ENCODE data around the gene GREB1.

The GREB1 gene

DNA sequence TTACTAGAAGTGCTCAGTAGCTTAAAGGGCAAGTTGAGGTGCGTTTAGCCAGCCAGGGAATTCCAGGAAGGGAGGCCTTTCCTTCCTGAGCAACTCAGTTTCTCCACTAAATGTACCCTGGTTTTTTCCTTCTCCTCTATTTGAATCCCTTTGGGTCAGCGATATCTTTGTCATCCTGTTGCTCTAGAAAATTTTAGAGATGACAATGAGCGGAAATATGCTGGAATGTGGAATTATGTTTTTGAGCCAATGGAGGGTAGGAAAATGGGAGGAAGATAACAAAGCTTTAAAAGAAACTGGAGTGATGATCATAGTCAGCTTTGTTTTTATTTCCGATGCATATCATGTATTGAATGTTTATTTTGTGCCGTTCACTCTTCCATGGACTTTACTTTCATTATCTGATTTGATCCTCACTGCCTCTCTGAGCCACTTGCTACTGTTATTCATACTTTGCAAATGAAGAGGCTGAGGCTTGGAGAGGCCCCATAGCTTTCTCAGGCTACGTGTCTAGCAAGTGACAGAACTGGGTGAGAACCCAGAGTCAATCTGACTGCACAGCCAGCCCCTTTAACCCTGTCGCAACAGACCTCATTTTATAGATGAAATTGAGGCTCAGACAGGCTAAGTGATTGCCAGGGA, 68.8 kb downstream of the GREB1 start:
- DNase-seq (ENCODE audit: low spot score), result no peak

- DNase-seq (ENCODE audit: low spot score), result no peak
These were observed 76.9 kb downstream of the GREB1 start for GRCh38 chr2:11610624-11611242.

GRCh38 chr2:11611251-11611650, 77.4 kb downstream of the GREB1 start:
- DNase-seq (ENCODE audit: low spot score), result no peak

DNA sequence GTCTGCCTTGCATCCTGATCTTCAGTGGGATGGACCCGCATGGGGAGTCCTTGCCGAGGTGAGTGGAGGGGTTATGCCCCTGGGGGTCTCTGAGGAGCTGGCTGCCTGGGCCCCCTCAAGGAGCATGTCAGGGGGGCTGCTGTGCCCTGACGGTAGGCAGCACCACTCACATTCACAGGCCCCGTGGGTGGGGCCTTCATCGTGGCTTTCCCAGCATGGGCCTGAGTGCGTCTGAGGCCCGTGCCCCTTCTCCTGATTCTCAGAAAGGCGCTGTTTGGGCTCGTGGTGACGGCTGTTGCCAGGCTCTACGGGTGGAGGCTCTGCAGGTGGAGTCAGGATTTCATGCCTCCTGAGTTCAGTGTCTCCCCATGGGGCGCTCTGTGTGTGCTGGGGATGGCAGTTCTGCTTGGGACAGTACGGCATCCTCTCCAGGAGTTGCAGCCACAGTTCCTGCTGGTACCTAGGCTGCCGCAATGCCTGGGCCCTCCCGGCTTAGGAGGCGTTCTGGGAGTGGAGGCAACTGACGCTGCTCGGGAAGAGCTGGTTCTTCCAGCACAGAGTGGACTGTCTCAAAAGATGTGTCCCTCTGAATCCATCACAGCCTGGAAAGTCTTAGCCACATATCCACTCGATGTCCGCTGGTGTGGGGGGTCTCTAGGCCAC, 78.8 kb downstream of the GREB1 start:
- no peak for DNase-seq (ENCODE audit: low spot score)

- DNase-seq (ENCODE audit: low spot score), result no peak
These were observed 79.5 kb downstream of the GREB1 start for GRCh38 chr2:11613297-11613696.

GRCh38 chr2:11615209-11615608, 81.4 kb downstream of the GREB1 start:
- no peak for DNase-seq (ENCODE audit: low spot score)

GRCh38 chr2:11616097-11616687, 82.3 kb downstream of the GREB1 start:
- DNase-seq (ENCODE audit: low spot score), result no peak

DNA sequence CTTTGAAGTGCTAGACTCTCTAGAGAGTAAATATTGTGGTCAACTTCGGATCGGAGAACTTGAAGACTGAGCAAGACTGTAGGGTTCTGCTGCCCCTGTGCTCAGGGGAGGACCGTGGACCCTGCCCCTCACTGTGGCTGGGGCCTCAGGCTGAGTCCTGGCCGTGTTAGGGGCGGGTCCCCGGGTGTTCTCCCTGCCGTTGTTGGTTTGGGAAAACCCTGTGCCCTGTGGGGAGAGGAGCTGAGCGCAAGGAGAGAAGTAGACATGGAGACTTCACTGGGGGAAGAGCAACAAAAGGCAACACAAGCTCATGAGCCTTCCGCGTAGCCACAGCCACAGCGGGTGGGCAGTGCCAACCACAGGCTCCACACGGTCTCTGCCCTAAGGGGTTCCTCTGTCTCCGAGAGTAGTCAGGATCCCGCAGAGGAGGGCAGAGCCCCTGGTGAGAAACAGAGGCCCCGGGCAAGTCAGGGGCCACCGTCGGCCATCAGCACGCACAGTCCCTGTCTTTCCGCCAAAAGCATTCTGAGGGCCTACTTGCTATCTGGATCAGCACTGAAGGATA, 83.1 kb downstream of the GREB1 start:
- no peak for DNase-seq (ENCODE audit: low spot score)

- DNase-seq (ENCODE audit: low spot score), result no peak
These were observed 83.7 kb downstream of the GREB1 start for GRCh38 chr2:11617527-11617926.

DNA sequence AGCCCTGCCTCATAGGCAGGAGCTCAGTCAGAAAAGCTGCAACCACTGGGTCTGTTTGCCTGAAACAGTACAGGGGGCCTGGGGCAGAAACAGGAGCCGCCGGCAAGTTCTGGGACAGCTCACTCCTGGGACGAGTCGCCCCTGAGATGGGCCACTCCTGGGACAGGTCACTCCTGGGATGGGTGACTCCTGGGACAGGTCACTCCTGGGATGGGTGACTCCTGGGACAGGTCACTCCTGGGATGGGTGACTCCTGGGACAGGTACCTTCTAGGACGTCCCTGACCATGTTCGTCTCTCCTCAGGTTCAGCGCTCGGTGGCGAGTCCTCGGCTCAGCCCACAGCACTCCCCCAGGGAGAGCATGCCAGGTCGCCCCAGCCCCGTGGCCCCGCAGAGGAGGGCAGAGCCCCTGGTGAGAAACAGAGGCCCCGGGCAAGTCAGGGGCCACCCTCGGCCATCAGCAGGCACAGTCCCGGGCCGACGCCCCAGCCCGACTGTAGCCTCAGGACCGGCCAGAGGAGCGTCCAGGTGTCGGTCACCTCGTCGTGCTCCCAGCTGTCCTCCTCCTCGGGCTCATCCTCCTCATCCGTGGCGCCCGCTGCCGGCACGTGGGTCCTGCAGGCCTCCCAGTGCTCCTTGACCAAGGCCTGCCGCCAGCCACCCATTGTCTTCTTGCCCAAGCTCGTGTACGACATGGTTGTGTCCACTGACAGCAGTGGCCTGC, 84.3 kb downstream of the GREB1 start:
- no peak for DNase-seq (ENCODE audit: low spot score)

DNA sequence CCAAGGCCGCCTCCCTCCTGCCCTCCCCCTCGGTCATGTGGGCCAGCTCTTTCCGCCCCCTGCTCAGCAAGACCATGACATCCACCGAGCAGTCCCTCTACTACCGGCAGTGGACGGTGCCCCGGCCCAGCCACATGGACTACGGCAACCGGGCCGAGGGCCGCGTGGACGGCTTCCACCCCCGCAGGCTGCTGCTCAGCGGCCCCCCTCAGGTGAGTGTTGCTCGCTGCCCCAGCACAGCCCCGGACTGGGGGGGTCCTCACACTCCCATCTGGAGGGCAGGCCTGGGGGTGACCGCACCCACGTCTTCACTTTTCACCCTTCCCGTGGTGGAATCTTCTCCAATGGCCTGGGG, 84.8 kb downstream of the GREB1 start:
- no peak for DNase-seq (ENCODE audit: low spot score)

DNA sequence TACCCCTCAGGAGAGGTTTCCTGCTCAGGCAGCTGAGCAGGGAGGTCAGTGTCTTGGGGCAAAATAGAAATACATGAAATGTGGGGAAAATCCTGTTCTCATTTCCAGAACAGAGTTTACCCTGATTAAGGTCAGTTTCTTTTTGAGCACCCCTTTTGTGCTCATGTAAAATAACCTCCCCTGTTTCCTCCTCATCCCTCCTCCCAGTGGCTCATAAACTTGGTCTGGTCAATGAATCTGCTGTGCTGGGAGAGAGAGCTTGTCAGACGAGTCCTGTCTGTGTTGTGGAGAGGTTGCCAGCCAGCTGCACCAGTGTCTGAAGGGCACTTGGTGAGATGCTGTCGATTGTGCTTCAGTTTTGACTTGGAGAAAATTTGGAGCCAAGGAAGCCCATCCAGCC, 87.6 kb downstream of the GREB1 start:
- DNase-seq (ENCODE audit: low spot score), result no peak

- DNase-seq (ENCODE audit: low spot score), result no peak
These were observed 88.8 kb downstream of the GREB1 start for GRCh38 chr2:11622611-11623010.

- DNase-seq (ENCODE audit: low spot score), result no peak
These were observed 91.0 kb downstream of the GREB1 start for GRCh38 chr2:11624893-11625292.

GRCh38 chr2:11625671-11626070, 91.8 kb downstream of the GREB1 start:
- DNase-seq (ENCODE audit: low spot score), result no peak

DNA sequence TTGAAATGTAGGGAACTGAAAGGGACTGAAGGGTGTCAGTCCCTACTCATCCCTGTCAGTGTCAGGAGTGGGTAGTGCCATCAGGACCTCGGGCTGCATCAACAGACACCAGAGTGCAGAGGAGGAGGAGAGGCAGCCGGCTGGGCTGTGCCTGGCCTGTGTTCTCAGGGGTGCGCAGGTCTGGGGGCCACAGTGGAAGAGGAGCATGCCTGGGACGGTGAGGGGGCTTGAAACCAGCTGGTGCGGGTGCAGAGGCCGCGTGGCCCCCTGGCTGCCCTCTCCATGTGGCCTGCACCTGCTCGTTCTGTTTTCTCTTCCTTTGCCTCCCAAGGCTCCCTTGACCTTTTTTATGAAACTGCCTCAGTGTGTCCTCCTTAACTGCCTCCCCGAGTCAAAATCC, 94.8 kb downstream of the GREB1 start:
- no peak for DNase-seq (ENCODE audit: low spot score)

DNA sequence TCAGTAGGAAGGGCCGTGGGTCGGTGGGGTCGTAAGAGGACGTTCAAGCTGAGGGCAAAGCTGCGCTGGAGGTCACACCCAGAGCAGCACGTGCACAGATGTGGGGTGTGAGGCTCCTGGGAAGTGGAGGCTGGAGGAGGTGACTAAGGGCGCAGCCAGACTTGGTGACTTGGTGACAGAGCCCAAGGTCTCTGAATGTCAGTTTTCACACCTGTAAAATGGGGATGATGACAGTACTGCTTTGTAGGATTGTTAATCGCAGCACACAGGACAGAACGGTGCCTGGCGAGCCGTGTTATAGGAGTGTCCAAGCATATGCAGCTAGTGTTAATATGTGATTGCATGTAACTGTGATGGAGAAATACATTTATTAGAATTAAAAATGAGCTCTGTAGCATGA, 95.4 kb downstream of the GREB1 start:
- no peak for DNase-seq (ENCODE audit: low spot score)

DNA sequence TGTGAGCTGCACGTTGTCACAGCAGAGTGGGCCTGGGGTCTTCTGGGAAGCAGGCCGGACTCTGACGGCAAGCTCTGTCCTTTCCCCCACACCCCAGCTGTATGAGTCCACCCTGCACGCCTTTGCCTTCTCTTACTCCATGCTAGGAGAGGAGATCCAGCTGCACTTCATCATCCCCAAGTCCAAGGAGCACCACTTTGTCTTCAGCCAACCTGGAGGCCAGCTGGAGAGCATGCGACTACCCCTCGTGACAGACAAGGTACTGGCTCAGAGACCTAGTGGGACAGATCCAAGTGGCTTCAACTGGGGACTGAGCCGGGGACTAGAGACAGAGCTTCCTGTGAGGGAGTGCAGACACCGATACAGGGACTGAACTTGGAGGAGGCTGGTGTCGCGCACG, 96.0 kb downstream of the GREB1 start:
- no peak for DNase-seq (ENCODE audit: low spot score)

GRCh38 chr2:11630855-11631254, 97.0 kb downstream of the GREB1 start:
- DNase-seq (ENCODE audit: low spot score), result no peak

GRCh38 chr2:11631462-11631861, 97.6 kb downstream of the GREB1 start:
- no peak for DNase-seq (ENCODE audit: low spot score)

GRCh38 chr2:11633923-11634478, 100.2 kb downstream of the GREB1 start:
- DNase-seq (ENCODE audit: low spot score), result no peak

GRCh38 chr2:11634584-11634983, 100.7 kb downstream of the GREB1 start:
- no peak for DNase-seq (ENCODE audit: low spot score)

All from AG20443 (cell line).